Naive B cell (primary cell): ENCODE data around the gene CHMP4B. TPM values are rescaled to one million over a fixed set of nuclear protein-coding genes. Genes with fewer than 3 reads are reported as not detected.

Experiments used
- ATAC-seq, 2 donors: fragments of 150-1000 bp; cut with Tn5 transposase; 2 replicates each; pipeline ENCODE4 v1.10.0; 2021; ENCODE audit warnings: low read depth in 2 of 2, mild to moderate bottlenecking in 2 of 2, moderate library complexity in 2 of 2
- DNase-seq: peaks from one replicate; pipeline ENCODE4 v3.0.0; 2022
- H3K27ac Mint-ChIP-seq, 6 donors: one replicate each; pipeline ENCODE4 v1.8.0; 2020 to 2022; ENCODE audit warnings: mild to moderate bottlenecking in 6 of 6, mixed read lengths in 6 of 6, moderate library complexity in 5 of 6, inconsistent platforms in 2 of 6
- H3K27me3 Mint-ChIP-seq, 3 donors: one replicate each; pipeline ENCODE4 v1.8.0; 2021 to 2022; ENCODE audit warnings: mixed read lengths in 3 of 3, mild to moderate bottlenecking in 1 of 3
- H3K36me3 Mint-ChIP-seq, 2 donors: one replicate each; pipeline ENCODE4 v1.8.0; 2020 to 2022; ENCODE audit warnings: mixed read lengths in 2 of 2, inconsistent platforms in 1 of 2, mild to moderate bottlenecking in 1 of 2
- H3K4me1 Mint-ChIP-seq, 3 donors: one replicate each; pipeline ENCODE4 v1.8.0; 2020 to 2022; ENCODE audit warnings: mixed read lengths in 3 of 3, inconsistent platforms in 1 of 3, mild to moderate bottlenecking in 1 of 3, moderate library complexity in 1 of 3
- H3K4me3 Mint-ChIP-seq, 8 donors: one replicate each; pipeline ENCODE4 v1.8.0; 2020 to 2022; ENCODE audit warnings: mild to moderate bottlenecking in 8 of 8, mixed read lengths in 8 of 8, moderate library complexity in 8 of 8, inconsistent platforms in 2 of 8
- H3K9me3 Mint-ChIP-seq, 7 donors: one replicate each; pipeline ENCODE4 v1.8.0; 2020 to 2022; ENCODE audit warnings: mixed read lengths in 7 of 7, mild to moderate bottlenecking in 5 of 7, inconsistent platforms in 2 of 7, moderate library complexity in 1 of 7
- polyA plus RNA-seq, 6 donors: library from polyadenylated mRNA; unstranded; fragments of 300-500 nt; fragmentation: Illumina TruSeq; gene quantifications; one replicate each; pipeline ENCODE4 v1.2.3, GENCODE V29; 2021; ENCODE audit warnings: low read depth in 6 of 6

The CHMP4B gene
- polyA plus RNA-seq, 6 donors from 2014 or later: 1.3 to 8.0 (median 7.2) TPM

- no peaks in the 10 kb centered on the region for H3K36me3 Mint-ChIP-seq
- peak overlapping the region in 1 of 6 donors; percentile 56 for H3K27ac Mint-ChIP-seq
- peaks cover 3 to 5% (median 4%) of the 10 kb centered on the region in 3 donors for H3K4me1 Mint-ChIP-seq
- H3K9me3 Mint-ChIP-seq: no peaks in the 10 kb centered on the region
- no peak overlapping the region for H3K4me3 Mint-ChIP-seq
- ATAC-seq: no peak
- DNase-seq: no peak
- H3K27me3 Mint-ChIP-seq: peaks cover 0 to 4% (median under 1%) of the 10 kb centered on the region in 3 donors
These were observed 55.4 kb downstream of the CHMP4B start for GRCh38 chr20:33866398-33867100.

- DNase-seq (no peak), ATAC-seq (no peak)
- H3K4me1 Mint-ChIP-seq: peaks cover under 1 to 2% (median under 1%) of the 10 kb centered on the region in 3 donors
- H3K9me3 Mint-ChIP-seq: no peaks in the 10 kb centered on the region
- H3K27ac Mint-ChIP-seq: peak overlapping the region in 1 of 6 donors; percentile 85
- no peaks in the 10 kb centered on the region for H3K36me3 Mint-ChIP-seq
- peaks cover 0 to 5% (median 4%) of the 10 kb centered on the region in 3 donors for H3K27me3 Mint-ChIP-seq
- H3K4me3 Mint-ChIP-seq: no peak overlapping the region
These were observed 56.9 kb downstream of the CHMP4B start for GRCh38 chr20:33868042-33868441.

GRCh38 chr20:33868595-33868994 lies 57.4 kb downstream of the CHMP4B start:
- Mint-ChIP-seq H3K9me3 (no peaks in the 10 kb centered on the region), H3K4me1 (no peaks in the 10 kb centered on the region), H3K27ac (peak overlapping the region in 1 of 6 donors; percentile 38), H3K27me3 (peaks cover 0 to 5% (median 4%) of the 10 kb centered on the region in 3 donors), H3K36me3 (no peaks in the 10 kb centered on the region), H3K4me3 (no peak overlapping the region)
- no peak for ATAC-seq
- DNase-seq: no peak

GRCh38 chr20:33869283-33869682 lies 58.1 kb downstream of the CHMP4B start:
- H3K4me1 Mint-ChIP-seq: peaks cover 0 to 2% (median 1%) of the 10 kb centered on the region in 3 donors
- H3K9me3 Mint-ChIP-seq: no peaks in the 10 kb centered on the region
- H3K36me3 Mint-ChIP-seq: no peaks in the 10 kb centered on the region
- ATAC-seq: no peak
- H3K27ac Mint-ChIP-seq: peak overlapping the region in 1 of 6 donors; percentile 79
- peak overlapping the region in 1 of 8 donors; percentile 63 for H3K4me3 Mint-ChIP-seq
- H3K27me3 Mint-ChIP-seq: peaks cover 0 to 5% (median 4%) of the 10 kb centered on the region in 3 donors
- no peak for DNase-seq

- Mint-ChIP-seq H3K27me3 (peaks cover 0 to 5% (median 4%) of the 10 kb centered on the region in 3 donors), H3K27ac (no peak overlapping the region), H3K9me3 (no peaks in the 10 kb centered on the region), H3K36me3 (no peaks in the 10 kb centered on the region), H3K4me1 (peaks cover 8 to 14% (median 11%) of the 10 kb centered on the region in 3 donors), H3K4me3 (peak overlapping the region in 1 of 8 donors; percentile 68)
- no peak for ATAC-seq
- DNase-seq: no peak
These were observed 60.2 kb downstream of the CHMP4B start for GRCh38 chr20:33871362-33871761.

DNA sequence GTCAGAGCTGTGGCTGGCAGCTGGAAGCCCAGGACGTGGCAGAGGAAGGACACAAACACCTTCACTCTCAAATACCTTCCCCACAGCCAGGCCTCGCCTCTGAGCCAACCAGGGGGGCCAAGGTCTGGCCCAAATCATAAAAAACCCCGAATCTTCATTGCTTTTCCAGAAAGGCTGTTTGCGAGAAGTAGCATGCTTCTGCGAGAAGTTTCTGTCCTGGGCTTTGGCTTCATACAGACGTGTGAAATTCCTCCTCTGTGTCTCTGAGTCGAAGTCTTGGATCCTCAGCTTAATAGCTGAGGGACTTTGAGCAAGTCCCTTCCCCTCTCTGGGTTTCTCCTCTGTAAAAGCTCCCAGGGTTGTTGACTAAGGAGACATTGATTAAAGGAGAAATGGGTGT lies 63.0 kb downstream of the CHMP4B start:
- Mint-ChIP-seq H3K27ac (peak overlapping the region in 1 of 6 donors; percentile 92), H3K27me3 (peaks cover 0 to 5% (median 0%) of the 10 kb centered on the region in 3 donors), H3K4me3 (no peak overlapping the region), H3K4me1 (peaks cover 8 to 16% (median 14%) of the 10 kb centered on the region in 3 donors), H3K36me3 (peaks cover 3 to 9% of the 10 kb centered on the region in 2 donors), H3K9me3 (peaks cover 5 to 13% (median 10%) of the 10 kb centered on the region in 7 donors)
- ATAC-seq (no peak), DNase-seq (no peak)

DNA sequence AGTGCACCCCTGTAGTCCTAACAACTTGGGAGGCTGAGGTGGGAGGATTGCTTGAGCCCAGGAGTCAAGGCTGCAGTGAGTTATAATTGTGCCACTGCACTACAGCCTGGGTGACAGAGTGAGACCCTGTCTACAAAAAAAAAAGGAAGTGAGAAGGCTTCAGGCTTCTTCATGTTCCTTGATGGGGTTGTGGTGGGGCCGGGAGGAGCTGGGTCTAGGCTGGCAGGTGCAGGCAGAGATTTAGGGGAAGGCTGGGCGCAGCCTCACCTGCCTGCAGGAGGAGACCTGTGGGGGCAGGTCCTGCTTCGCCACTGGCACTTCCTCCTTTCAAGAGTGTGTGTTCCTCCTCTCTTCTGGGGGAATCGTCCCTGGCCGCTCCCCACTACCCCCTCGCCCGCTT lies 63.9 kb downstream of the CHMP4B start:
- DNase-seq (peak; percentile 47), ATAC-seq (peak; percentile 97 to 98)
- H3K4me3 Mint-ChIP-seq: no peak overlapping the region
- peaks cover 5 to 18% (median 16%) of the 10 kb centered on the region in 7 donors for H3K9me3 Mint-ChIP-seq
- H3K27me3 Mint-ChIP-seq: peaks cover 0 to 5% (median 0%) of the 10 kb centered on the region in 3 donors
- peak overlapping the region in 3 of 6 donors; percentile 17 to 70 (median 53) for H3K27ac Mint-ChIP-seq
- peaks cover 8 to 16% (median 14%) of the 10 kb centered on the region in 3 donors for H3K4me1 Mint-ChIP-seq
- H3K36me3 Mint-ChIP-seq: peaks cover 3 to 12% of the 10 kb centered on the region in 2 donors

- ATAC-seq (no peak), DNase-seq (no peak)
- Mint-ChIP-seq H3K9me3 (peaks cover 8 to 23% (median 19%) of the 10 kb centered on the region in 7 donors), H3K36me3 (peaks cover 8 to 17% of the 10 kb centered on the region in 2 donors), H3K4me3 (no peak overlapping the region), H3K4me1 (peaks cover 8 to 16% (median 14%) of the 10 kb centered on the region in 3 donors), H3K27me3 (peaks cover 0 to 10% (median 0%) of the 10 kb centered on the region in 3 donors), H3K27ac (peak overlapping the region in 3 of 6 donors; percentile 17 to 70 (median 53))
These were observed 64.4 kb downstream of the CHMP4B start for GRCh38 chr20:33875534-33876026.

GRCh38 chr20:33878583-33878982 lies 67.4 kb downstream of the CHMP4B start:
- H3K4me3 Mint-ChIP-seq: no peak overlapping the region
- peaks cover 0 to 11% (median 7%) of the 10 kb centered on the region in 3 donors for H3K27me3 Mint-ChIP-seq
- H3K9me3 Mint-ChIP-seq: peaks cover 8 to 28% (median 23%) of the 10 kb centered on the region in 7 donors
- H3K27ac Mint-ChIP-seq: no peak overlapping the region
- ATAC-seq (no peak), DNase-seq (no peak)
- H3K36me3 Mint-ChIP-seq: peaks cover 8 to 19% of the 10 kb centered on the region in 2 donors
- peaks cover 20 to 35% (median 27%) of the 10 kb centered on the region in 3 donors for H3K4me1 Mint-ChIP-seq

GRCh38 chr20:33880396-33880795 lies 69.2 kb downstream of the CHMP4B start:
- Mint-ChIP-seq H3K36me3 (peaks cover 8 to 19% of the 10 kb centered on the region in 2 donors), H3K4me3 (no peak overlapping the region), H3K9me3 (peaks cover 8 to 28% (median 23%) of the 10 kb centered on the region in 7 donors), H3K27ac (peak overlapping the region in 1 of 6 donors; percentile 49), H3K4me1 (peaks cover 21 to 35% (median 28%) of the 10 kb centered on the region in 3 donors), H3K27me3 (peaks cover 0 to 11% (median 7%) of the 10 kb centered on the region in 3 donors)
- no peak for ATAC-seq
- DNase-seq: no peak

DNA sequence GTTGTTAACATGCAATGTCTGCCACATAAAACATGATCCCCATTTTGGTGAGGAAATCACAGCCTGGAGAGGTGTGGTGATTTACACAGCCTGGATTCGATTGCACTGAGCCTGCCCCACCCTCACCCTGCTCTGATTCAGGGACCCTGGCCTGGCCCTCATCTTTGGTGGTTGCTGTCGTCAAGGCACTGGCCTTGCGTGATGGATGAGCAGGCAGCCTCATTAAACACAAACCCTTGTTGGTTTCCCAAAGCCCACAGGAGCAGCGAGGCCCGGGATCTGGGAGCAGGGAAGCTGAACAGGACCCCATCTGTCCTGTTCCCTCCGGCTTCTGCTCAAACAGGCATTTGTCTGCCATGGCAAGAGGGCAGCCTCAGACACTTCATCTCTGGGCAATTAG lies 70.8 kb downstream of the CHMP4B start:
- Mint-ChIP-seq H3K4me1 (peaks cover 19 to 33% (median 26%) of the 10 kb centered on the region in 3 donors), H3K27me3 (peaks cover 0 to 11% (median 7%) of the 10 kb centered on the region in 3 donors), H3K36me3 (peaks cover 8 to 19% of the 10 kb centered on the region in 2 donors), H3K9me3 (peaks cover 8 to 28% (median 23%) of the 10 kb centered on the region in 7 donors), H3K4me3 (peak overlapping the region in 1 of 8 donors; percentile 9), H3K27ac (no peak overlapping the region)
- no peak for DNase-seq
- no peak for ATAC-seq

DNA sequence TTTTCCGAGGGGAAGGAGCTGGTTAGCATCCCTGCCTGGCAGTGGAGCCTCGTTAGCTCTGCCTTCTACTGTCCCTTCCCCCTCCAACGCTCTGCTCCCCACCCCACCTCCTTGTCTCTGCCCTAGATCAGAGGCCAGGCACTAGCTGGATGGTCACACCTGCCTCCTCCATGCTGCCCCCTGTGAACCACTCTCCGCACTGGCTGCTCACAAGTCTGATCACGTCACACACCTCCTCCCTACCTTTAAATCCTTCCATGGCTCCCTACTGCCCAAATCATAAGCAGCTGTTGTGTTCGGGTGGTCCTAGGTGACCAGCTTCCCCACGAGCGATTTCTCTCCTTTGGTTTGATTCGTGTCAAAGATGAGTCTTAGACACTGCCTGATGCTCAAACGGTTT lies 71.3 kb downstream of the CHMP4B start:
- H3K27me3 Mint-ChIP-seq: peaks cover 0 to 11% (median 7%) of the 10 kb centered on the region in 3 donors
- H3K9me3 Mint-ChIP-seq: peaks cover 8 to 28% (median 23%) of the 10 kb centered on the region in 7 donors
- H3K36me3 Mint-ChIP-seq: peaks cover 8 to 19% of the 10 kb centered on the region in 2 donors
- peaks cover 19 to 33% (median 26%) of the 10 kb centered on the region in 3 donors for H3K4me1 Mint-ChIP-seq
- no peak for ATAC-seq
- H3K4me3 Mint-ChIP-seq: peak overlapping the region in 2 of 8 donors; percentile 18 to 40
- DNase-seq: no peak
- peak overlapping the region in 4 of 6 donors; percentile 12 to 76 (median 63) for H3K27ac Mint-ChIP-seq

- H3K27ac Mint-ChIP-seq: peak overlapping the region in 1 of 6 donors; percentile 12
- peaks cover 19 to 33% (median 24%) of the 10 kb centered on the region in 3 donors for H3K4me1 Mint-ChIP-seq
- H3K9me3 Mint-ChIP-seq: peaks cover 5 to 25% (median 19%) of the 10 kb centered on the region in 7 donors
- ATAC-seq (peak; percentile 63 to 85), DNase-seq (no peak)
- peaks cover 0 to 11% (median 7%) of the 10 kb centered on the region in 3 donors for H3K27me3 Mint-ChIP-seq
- H3K4me3 Mint-ChIP-seq: peak overlapping the region in 3 of 8 donors; percentile 15 to 63 (median 36)
- peaks cover 5 to 16% of the 10 kb centered on the region in 2 donors for H3K36me3 Mint-ChIP-seq
These were observed 72.0 kb downstream of the CHMP4B start for GRCh38 chr20:33883164-33883563.
